Endothelial cell (in vitro differentiated cells): Measurements from ENCODE around the gene PRDX6. TPM values are rescaled to one million over a fixed set of nuclear protein-coding genes. Genes with fewer than 3 reads are reported as not detected.
"Not testable (repeated sequence)": the region's sequence is repeated elsewhere in the genome, so short reads cannot be mapped to it uniquely, and the experiment has no call there.

Source experiments
- DNase-seq: peaks from one replicate; pipeline ENCODE4 v3.0.0; 2021; ENCODE audit warnings: low spot score
- H3K27ac Mint-ChIP-seq: one replicate; pipeline ENCODE4 v1.8.0; 2021; ENCODE audit warnings: mixed read lengths, inconsistent platforms; ENCODE audit not compliant: unreplicated experiment
- H3K27me3 Mint-ChIP-seq: one replicate; pipeline ENCODE4 v1.8.0; 2021; ENCODE audit warnings: mild to moderate bottlenecking, moderate library complexity, mixed read lengths, inconsistent platforms; ENCODE audit not compliant: unreplicated experiment
- H3K36me3 Mint-ChIP-seq: one replicate; pipeline ENCODE4 v1.8.0; 2021; ENCODE audit warnings: mild to moderate bottlenecking, low read depth, mixed read lengths, inconsistent platforms; ENCODE audit not compliant: unreplicated experiment
- H3K4me1 Mint-ChIP-seq: one replicate; pipeline ENCODE4 v1.8.0; 2021; ENCODE audit warnings: mild to moderate bottlenecking, mixed read lengths, inconsistent platforms; ENCODE audit not compliant: unreplicated experiment
- H3K4me3 Mint-ChIP-seq: one replicate; pipeline ENCODE4 v1.8.0; 2021; ENCODE audit warnings: mild to moderate bottlenecking, mixed read lengths, inconsistent platforms; ENCODE audit not compliant: unreplicated experiment
- H3K9me3 Mint-ChIP-seq: one replicate; pipeline ENCODE4 v1.8.0; 2021; ENCODE audit warnings: mixed read lengths, inconsistent platforms; ENCODE audit not compliant: unreplicated experiment
- total RNA-seq: library from RNA; stranded (reverse); fragmentation: NEBNext Ultra II Directional; extraction: Animal tissue kit (Norgen Biotek cat#: 25700); gene quantifications from one replicate; pipeline ENCODE4 v1.2.1, GENCODE V29; 2021; ENCODE audit not compliant: unreplicated experiment
- TF ChIP-seq, protein P1 (sequence below): fragments of 200-600 bp; sonication (generic); IDR thresholded peaks from one replicate; pipeline ENCODE4 v1.5.0; 2021; ENCODE audit warnings: antibody characterized with exemption; ENCODE audit not compliant: unreplicated experiment

PRDX6 gene
- total RNA-seq, 1 donor from 2014 or later = 189 TPM

DNA sequence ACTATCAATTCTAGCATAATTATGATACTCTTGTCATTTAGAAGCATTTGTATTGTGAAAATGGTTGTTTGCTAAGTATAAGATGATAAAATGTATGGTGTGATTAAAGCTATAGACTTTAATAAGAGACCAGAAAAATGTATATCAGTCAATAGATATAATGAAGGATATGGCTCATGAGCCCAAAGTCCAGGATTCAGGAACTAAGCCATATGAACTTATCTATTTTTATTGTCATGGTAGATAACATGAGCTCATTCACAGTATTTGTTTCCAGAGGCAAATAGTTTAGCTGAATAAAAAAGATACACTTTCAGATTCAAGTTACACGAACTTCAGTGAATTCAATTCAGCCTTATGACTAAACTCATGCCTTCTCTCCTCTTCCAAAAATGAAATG, 32.7 kb downstream of the PRDX6 start:
- TF ChIP-seq, protein P1, sequence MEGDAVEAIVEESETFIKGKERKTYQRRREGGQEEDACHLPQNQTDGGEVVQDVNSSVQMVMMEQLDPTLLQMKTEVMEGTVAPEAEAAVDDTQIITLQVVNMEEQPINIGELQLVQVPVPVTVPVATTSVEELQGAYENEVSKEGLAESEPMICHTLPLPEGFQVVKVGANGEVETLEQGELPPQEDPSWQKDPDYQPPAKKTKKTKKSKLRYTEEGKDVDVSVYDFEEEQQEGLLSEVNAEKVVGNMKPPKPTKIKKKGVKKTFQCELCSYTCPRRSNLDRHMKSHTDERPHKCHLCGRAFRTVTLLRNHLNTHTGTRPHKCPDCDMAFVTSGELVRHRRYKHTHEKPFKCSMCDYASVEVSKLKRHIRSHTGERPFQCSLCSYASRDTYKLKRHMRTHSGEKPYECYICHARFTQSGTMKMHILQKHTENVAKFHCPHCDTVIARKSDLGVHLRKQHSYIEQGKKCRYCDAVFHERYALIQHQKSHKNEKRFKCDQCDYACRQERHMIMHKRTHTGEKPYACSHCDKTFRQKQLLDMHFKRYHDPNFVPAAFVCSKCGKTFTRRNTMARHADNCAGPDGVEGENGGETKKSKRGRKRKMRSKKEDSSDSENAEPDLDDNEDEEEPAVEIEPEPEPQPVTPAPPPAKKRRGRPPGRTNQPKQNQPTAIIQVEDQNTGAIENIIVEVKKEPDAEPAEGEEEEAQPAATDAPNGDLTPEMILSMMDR = no peak
- Mint-ChIP-seq H3K9me3 (peaks cover 5% of the 10 kb centered on the region), H3K27ac (no peak overlapping the region), H3K4me3 (no peak overlapping the region), H3K36me3 (no peaks in the 10 kb centered on the region), H3K27me3 (peaks cover 5% of the 10 kb centered on the region), H3K4me1 (peaks cover 6% of the 10 kb centered on the region)
- no peak for DNase-seq

DNA sequence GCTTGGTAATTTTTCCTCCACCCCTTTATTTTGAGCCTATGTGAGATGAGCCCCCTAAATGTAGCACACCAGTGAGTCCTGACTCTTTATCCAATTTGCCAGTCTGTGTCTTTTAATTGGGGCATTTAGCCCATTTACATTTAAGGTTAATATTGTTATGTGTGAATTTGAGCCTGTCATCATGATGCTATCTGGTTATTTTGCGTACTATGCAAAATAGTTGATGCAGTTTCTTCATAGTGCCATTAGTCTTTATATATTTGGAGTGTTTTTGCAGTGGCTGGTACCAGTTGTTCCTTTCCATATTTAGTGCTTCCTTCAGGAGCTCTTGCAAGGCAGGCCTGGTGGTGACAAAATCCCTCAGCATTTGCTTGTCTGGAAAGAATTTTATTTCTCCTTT, 37.4 kb downstream of the PRDX6 start:
- not testable (repeated sequence) for H3K9me3 Mint-ChIP-seq, DNase-seq, H3K27ac Mint-ChIP-seq, H3K36me3 Mint-ChIP-seq, H3K4me3 Mint-ChIP-seq, H3K27me3 Mint-ChIP-seq
- peaks cover 15% of the 10 kb centered on the region for H3K4me1 Mint-ChIP-seq

DNA sequence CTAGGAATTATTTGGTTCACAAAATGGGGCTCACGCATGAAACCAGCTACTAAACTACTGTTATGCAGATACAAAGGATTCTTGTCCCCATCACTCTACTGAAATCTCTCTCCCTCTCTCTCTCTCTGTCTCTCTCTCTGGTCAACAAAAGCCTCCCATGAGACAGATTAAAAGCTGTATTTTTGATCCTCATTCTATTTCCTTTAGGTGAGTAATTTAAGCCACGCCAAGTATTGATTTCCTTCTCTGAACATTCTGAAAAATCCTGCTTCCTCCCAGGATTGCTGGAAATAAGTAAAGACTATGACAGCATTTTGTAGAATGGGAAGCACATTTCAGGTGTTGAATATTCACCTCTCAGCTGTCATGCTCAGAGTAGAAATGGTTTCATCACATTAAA, 43.7 kb downstream of the PRDX6 start:
- H3K27ac Mint-ChIP-seq = no peak overlapping the region

DNA sequence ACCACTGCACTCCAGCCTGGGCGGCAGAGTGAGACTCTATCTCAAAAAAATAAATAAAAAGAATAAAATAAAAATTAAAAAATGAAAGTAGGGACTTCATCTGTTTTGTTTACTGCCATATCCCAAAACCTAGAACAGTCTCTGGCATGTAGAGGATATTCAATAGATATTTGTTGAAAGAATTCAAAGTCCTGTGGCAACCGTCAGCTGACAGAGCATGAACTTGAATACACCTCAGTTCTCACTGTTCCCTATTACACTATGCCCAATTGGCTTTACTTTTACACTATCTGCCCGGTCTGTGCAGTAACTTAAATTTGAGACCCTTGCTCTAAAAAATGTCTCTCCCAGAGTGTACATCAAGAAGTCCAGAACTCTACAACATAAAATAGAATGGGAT, 46.2 kb downstream of the PRDX6 start:
- DNase-seq = no peak
- H3K36me3 Mint-ChIP-seq = no peaks in the 10 kb centered on the region
- peaks cover 7% of the 10 kb centered on the region for H3K4me1 Mint-ChIP-seq
- no peak overlapping the region for H3K27ac Mint-ChIP-seq
- no peak overlapping the region for H3K4me3 Mint-ChIP-seq
- H3K27me3 Mint-ChIP-seq = no peaks in the 10 kb centered on the region
- TF ChIP-seq, protein P1 = no peak
- H3K9me3 Mint-ChIP-seq = no peaks in the 10 kb centered on the region

More for the DNA sequence above, 43.7 kb downstream of the PRDX6 start:
- Mint-ChIP-seq H3K4me1 (peaks cover 8% of the 10 kb centered on the region), H3K4me3 (no peak overlapping the region), H3K36me3 (no peaks in the 10 kb centered on the region), H3K27me3 (no peaks in the 10 kb centered on the region), H3K9me3 (no peaks in the 10 kb centered on the region)
- TF ChIP-seq, protein P1 = no peak
- no peak for DNase-seq

DNA sequence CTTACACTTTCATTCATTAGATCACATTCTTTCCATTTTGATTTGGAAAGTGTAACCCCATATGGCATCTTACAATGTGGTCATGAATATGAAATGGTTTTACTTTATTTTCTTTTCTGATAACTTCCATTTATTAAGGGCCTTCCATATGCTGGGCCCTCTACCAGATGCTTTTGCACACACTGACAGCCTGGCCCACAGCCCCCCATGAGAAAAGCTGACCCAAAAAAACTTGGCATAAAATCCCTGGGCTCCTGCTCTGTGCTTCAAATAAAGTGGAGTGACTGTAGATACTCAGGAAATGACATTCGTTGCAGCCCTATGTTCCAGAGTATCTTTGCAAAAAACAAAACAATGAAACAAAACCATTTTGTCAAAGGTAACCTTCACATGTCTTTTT, 48.8 kb downstream of the PRDX6 start:
- DNase-seq = no peak
- Mint-ChIP-seq H3K27ac (no peak overlapping the region), H3K4me1 (no peaks in the 10 kb centered on the region), H3K36me3 (no peaks in the 10 kb centered on the region), H3K4me3 (no peak overlapping the region), H3K27me3 (no peaks in the 10 kb centered on the region), H3K9me3 (no peaks in the 10 kb centered on the region)
- TF ChIP-seq, protein P1 = no peak
